K562 (cell line): ENCODE results near the gene ARL6IP6. TPM values are rescaled to one million over a fixed set of nuclear protein-coding genes. Genes with fewer than 3 reads are reported as not detected.

ENCODE experiments used
- ATAC-seq: fragments of 200-7000 bp; cut with Tn5 transposase; 3 replicates; pipeline ENCODE4 v1.9.1; 2020; ENCODE audit warnings: moderate library complexity
- BruUV-seq: library from RNA; stranded (reverse); fragments of 400-500 nt; replicated peaks from 2 replicates; lab custom pipeline; 2021; lab: Mats Ljungman, UMichigan
- CTCF ChIA-PET: fragments of 300-600 bp; formaldehyde crosslinking; extraction: SDS; loops from one replicate; lab custom pipeline; 2021; ENCODE audit warnings: low intra/inter-chr PET ratio; lab: Yijun Ruan, JAX
- POLR2A ChIA-PET: fragments of 300-600, 350-650 bp; sonication (Branson Sonifier 250); formaldehyde crosslinking; extraction: SDS; loops from one replicate; lab custom pipeline; 2021; ENCODE audit warnings: antibody characterized with exemption, inconsistent platforms; lab: Yijun Ruan, JAX
- DNase-seq, 4 experiments: peaks; one replicate each; pipeline versions ENCODE4 v3.0.0 to v3.0.0-alpha.2; 2011 to 2018; ENCODE audit warnings: low spot score in 3 of 4, mixed read lengths in 3 of 4; ENCODE audit errors: extremely low read depth in 1 of 4
- FAIRE-seq: peaks from 2 replicates; lab custom pipeline; 2011; peaks lifted over from hg19 to GRCh38; lab: Jason Lieb, UNC
- H2AFZ ChIP-seq: 2 replicates; pipeline ENCODE4 v1.6.0; 2011; ENCODE audit warnings: low read depth, low read length, control low read depth, inconsistent platforms
- H3K27ac ChIP-seq: fragments of 200-600 bp; 3 replicates; pipeline ENCODE4 v1.8.0; 2011; ENCODE audit warnings: low read depth, mild to moderate bottlenecking, control low read depth, inconsistent platforms, low read length, moderate library complexity, mixed read lengths; ENCODE audit errors: extremely low read depth
- H3K27me3 ChIP-seq, 2 experiments: fragments of 300-600 bp in 1 of 2; 2 replicates in 1 of 2; 3 replicates in 1 of 2; pipeline versions ENCODE4 v1.6.0 to v1.8.0; 2011; ENCODE audit warnings: inconsistent platforms in 2 of 2, low read length in 2 of 2, mild to moderate bottlenecking in 1 of 2, mixed read lengths in 1 of 2, moderate library complexity in 1 of 2; ENCODE audit not compliant: control insufficient read depth in 2 of 2, insufficient read depth in 2 of 2
- H3K36me3 ChIP-seq: fragments of 300-600 bp; 3 replicates; pipeline ENCODE4 v1.8.0; 2011; ENCODE audit warnings: mild to moderate bottlenecking, low read length, inconsistent platforms; ENCODE audit not compliant: control insufficient read depth, insufficient read depth
- H3K4me1 ChIP-seq, 2 experiments: fragments of 200-600 bp in 1 of 2; replicated peaks in 1 of 2; 2 replicates in 1 of 2; 3 replicates in 1 of 2; pipeline versions ENCODE4 v1.5.1 to v1.8.0; 2011; ENCODE audit warnings: inconsistent platforms in 2 of 2, low read length in 2 of 2, mild to moderate bottlenecking in 1 of 2, mixed read lengths in 1 of 2, moderate library complexity in 1 of 2; ENCODE audit not compliant: control insufficient read depth in 2 of 2, insufficient read depth in 2 of 2
- H3K4me2 ChIP-seq: 2 replicates; pipeline ENCODE4 v1.6.1; 2011; ENCODE audit warnings: low read length, control low read depth, inconsistent platforms, mixed read lengths; ENCODE audit not compliant: insufficient read depth
- H3K4me3 ChIP-seq: fragments of 200-600 bp; sonication (generic), shearing (Covaris generic); 2 replicates; pipeline ENCODE4 v1.5.1; 2016; ENCODE audit warnings: control low read depth, inconsistent platforms
- H3K79me2 ChIP-seq: fragments of 200-600 bp; 3 replicates; pipeline ENCODE4 v1.8.0; 2011; ENCODE audit warnings: low read length, inconsistent platforms; ENCODE audit not compliant: control insufficient read depth, insufficient read depth
- H3K9ac ChIP-seq, 2 experiments: 2 replicates each; pipeline versions ENCODE4 v1.6.0 to v1.6.1; 2011; ENCODE audit warnings: low read depth in 2 of 2, low read length in 2 of 2, control low read depth in 1 of 2, inconsistent platforms in 1 of 2, mild to moderate bottlenecking in 1 of 2, mixed read lengths in 1 of 2; ENCODE audit not compliant: insufficient read depth in 1 of 2
- H3K9me1 ChIP-seq: one replicate; pipeline ENCODE4 v1.6.0; 2011; ENCODE audit warnings: inconsistent platforms, mild to moderate bottlenecking, low read length, moderate library complexity; ENCODE audit not compliant: control insufficient read depth, insufficient read depth
- H3K9me3 ChIP-seq: replicated peaks from 2 replicates; pipeline ENCODE4 v1.5.1; 2011; ENCODE audit warnings: low read depth, low read length, inconsistent platforms; ENCODE audit not compliant: control insufficient read depth, insufficient read depth
- H4K20me1 ChIP-seq: replicated peaks from 2 replicates; pipeline ENCODE4 v1.6.1; 2011; ENCODE audit warnings: low read length, inconsistent platforms, mixed read lengths; ENCODE audit not compliant: control insufficient read depth, insufficient read depth
- ARID1B ChIP-seq: fragments of 450-650 bp; IDR thresholded peaks from 2 replicates; pipeline ENCODE4 v1.6.1; 2016; ENCODE audit warnings: antibody characterized with exemption, mild to moderate bottlenecking, inconsistent platforms
- BACH1 ChIP-seq: fragments of 200-800 bp; sonication (Bioruptor generic); IDR thresholded peaks from 2 replicates; pipeline ENCODE4 v1.6.1; 2016; ENCODE audit warnings: missing genetic modification characterization, missing compliant biosample characterization
- BRD9 ChIP-seq: fragments of 450-650 bp; IDR thresholded peaks from 2 replicates; pipeline ENCODE4 v1.6.1; 2018; ENCODE audit warnings: low read depth; ENCODE audit not compliant: partially characterized antibody
- CXXC5 ChIP-seq: fragments of 250-450 bp; sonication (Bioruptor Pico); IDR thresholded peaks from 2 replicates; pipeline ENCODE4 v1.8.0; 2022; ENCODE audit warnings: inconsistent platforms, mild to moderate bottlenecking, moderate library complexity
- FOSL1 ChIP-seq: fragments of 200-800 bp; sonication (Bioruptor generic); conservative IDR thresholded peaks from 2 replicates; pipeline ENCODE4 v1.6.1; 2016; ENCODE audit warnings: missing genetic modification characterization, missing compliant biosample characterization
- LEF1 ChIP-seq: fragments of 450-650 bp; IDR thresholded peaks from 2 replicates; pipeline ENCODE4 v1.6.1; 2016; ENCODE audit warnings: mild to moderate bottlenecking
- RAD51 ChIP-seq: fragments of 450-650 bp; IDR thresholded peaks from 2 replicates; pipeline ENCODE4 v1.7.1; 2016; ENCODE audit warnings: low read depth, mild to moderate bottlenecking, borderline replicate concordance
- SIN3A ChIP-seq, 2 experiments: fragments of 150-350 bp in 1 of 2; IDR thresholded peaks; 2 replicates each; pipeline ENCODE4 v1.6.1; 2011 to 2016; ENCODE audit warnings: borderline replicate concordance in 2 of 2, low read depth in 2 of 2, low read length in 2 of 2, mild to moderate bottlenecking in 2 of 2, moderate library complexity in 2 of 2; ENCODE audit not compliant: control insufficient read depth in 1 of 2
- STAT5B ChIP-seq: fragments of 250-450 bp; sonication (Bioruptor Pico); IDR thresholded peaks from 2 replicates; pipeline ENCODE4 v1.8.0; 2021; ENCODE audit warnings: mild to moderate bottlenecking, inconsistent platforms
- THRAP3 ChIP-seq: fragments of 450-650 bp; IDR thresholded peaks from 2 replicates; pipeline ENCODE4 v1.6.1; 2016; ENCODE audit warnings: mild to moderate bottlenecking, inconsistent platforms, borderline replicate concordance
- XRCC5 ChIP-seq: fragments of 200-400 bp; formaldehyde crosslinking; IDR thresholded peaks from 2 replicates; pipeline ENCODE4 v1.6.1; 2017; ENCODE audit warnings: low read depth, mild to moderate bottlenecking, low read length
- ZNF133 ChIP-seq: fragments of 250-450 bp; sonication (Bioruptor Pico); IDR thresholded peaks from 2 replicates; pipeline ENCODE4 v1.4.0; 2020; ENCODE audit warnings: mild to moderate bottlenecking
- ZNF253 ChIP-seq: fragments of 250-450 bp; sonication (Bioruptor Pico); conservative IDR thresholded peaks from 2 replicates; pipeline ENCODE4 v1.6.1; 2021; ENCODE audit warnings: mild to moderate bottlenecking
- ZNF3 ChIP-seq: fragments of 250-450 bp; sonication (Bioruptor Pico); IDR thresholded peaks from 2 replicates; pipeline ENCODE4 v1.5.0; 2021; ENCODE audit warnings: mild to moderate bottlenecking, moderate library complexity
- WGBS: fragments of 100-300 bp; shearing (Covaris generic); methylation state at CpG from one replicate; pipeline ENCODE4 v1.1.6; 2016; ENCODE audit warnings: low coverage, mixed read lengths; ENCODE audit not compliant: insufficient coverage; ENCODE audit errors: missing lambda C conversion rate; 5-methylcytosine and 5-hydroxymethylcytosine counted together
- in situ Hi-C: fragments of 300-500 bp; cut with MboI; formaldehyde crosslinking; loops from 4 replicates; pipeline ENCODE4 v1.15.0; 2018; ENCODE audit warnings: inconsistent platforms, mixed read lengths
- intact Hi-C: fragments of 100-400 bp; cut with micrococcal nuclease; formaldehyde crosslinking; loops from 2 replicates; pipeline ENCODE4 v1.14.2; 2022
- polyA plus RNA-seq, 8 experiments: library from polyadenylated mRNA; depleted of rRNA in 4 of 8; stranded (reverse) in 5 of 8; unstranded in 3 of 8; fragments of >200 nt; fragmentation: Nextera tagmentation in 2 of 8; fragmentation: Illumina TruSeq in 1 of 8; extraction: Ambion mirVana in 2 of 8; extraction: Trizol in 1 of 8; gene quantifications; 2 replicates each; pipeline versions ENCODE4 v1.2.1 to v1.2.3, GENCODE V29; 2011 to 2014; ENCODE audit warnings: inconsistent platforms in 1 of 8, missing spikeins in 1 of 8
- total RNA-seq, 7 experiments: library from RNA; depleted of rRNA in 6 of 7; stranded (reverse); fragments of >200 nt in 6 of 7; fragmentation: Illumina TruSeq in 2 of 7; extraction: Trizol in 2 of 7; gene quantifications; 2 replicates each; pipeline versions ENCODE4 v1.2.1 to v1.2.3, GENCODE V29; 2011 to 2021; ENCODE audit warnings: low replicate concordance in 1 of 7
- TF ChIP-seq, protein P1 (sequence below), 2 experiments: fragments of 450-650 bp in 1 of 2; IDR thresholded peaks; 2 replicates each; pipeline ENCODE4 v1.6.1; 2011 to 2017; ENCODE audit warnings: low read depth in 2 of 2, antibody characterized with exemption in 1 of 2, borderline replicate concordance in 1 of 2, low read length in 1 of 2, mild to moderate bottlenecking in 1 of 2, mixed read lengths in 1 of 2; ENCODE audit not compliant: control insufficient read depth in 1 of 2
- TF ChIP-seq, protein P2 (sequence below): IDR thresholded peaks from 2 replicates; pipeline ENCODE4 v1.6.1; 2011; ENCODE audit warnings: borderline replicate concordance, low read depth, mild to moderate bottlenecking, moderate library complexity, low read length; ENCODE audit not compliant: insufficient read depth, poor library complexity, severe bottlenecking

Gene ARL6IP6
- total and polyA plus RNA-seq, 9 of the 15 experiments (the other 6 are each of a cell fraction or from before 2014, with no cell fraction given): 19.2 to 98.5 (median 36.2) TPM

DNA sequence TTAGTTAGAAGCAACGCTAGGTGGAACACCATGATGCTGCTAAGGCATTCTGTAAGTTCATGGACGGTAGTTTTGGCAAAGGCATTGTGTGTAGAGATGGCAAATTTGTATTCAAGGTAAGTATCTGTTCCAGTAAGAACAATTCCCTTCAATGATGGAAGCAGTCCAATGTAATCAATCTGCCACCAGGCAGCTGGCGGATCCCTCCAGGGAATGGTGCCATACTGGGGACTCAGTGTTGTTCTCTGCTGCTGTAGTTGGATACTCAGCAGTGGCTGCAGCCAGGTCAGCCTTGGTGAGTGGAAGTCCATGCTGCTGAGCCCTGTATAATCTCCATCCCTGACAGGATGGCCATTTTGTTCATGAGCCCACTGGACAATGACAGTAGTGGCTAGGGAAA lies 62.8 kb downstream of the ARL6IP6 start:
- no peak overlapping the region for H3K9ac ChIP-seq
- FAIRE-seq (no peak), ATAC-seq (no peak), DNase-seq (no peak)
- H3K4me2 ChIP-seq: no peak overlapping the region
- no peaks in the 10 kb centered on the region for H3K9me1 ChIP-seq
- no peak overlapping the region for H3K27ac ChIP-seq
- BruUV-seq: no TSS peak
- in situ Hi-C loops: no loop called here
- no peaks in the 10 kb centered on the region for H3K36me3 ChIP-seq
- 8% methylated on average over 3 of the region's 3 CpGs for WGBS
- H3K27me3 ChIP-seq: no peaks in the 10 kb centered on the region
- H3K4me1 ChIP-seq: no peaks in the 10 kb centered on the region
- no peaks in the 10 kb centered on the region for H4K20me1 ChIP-seq
- H3K9me3 ChIP-seq: no peaks in the 10 kb centered on the region
- H3K4me3 ChIP-seq: no peak overlapping the region
- H2AFZ ChIP-seq: no peak overlapping the region
- POLR2A ChIA-PET: no interaction called here
- intact Hi-C loops: no loop called here
- CTCF ChIA-PET: no interaction called here
- no peaks in the 10 kb centered on the region for H3K79me2 ChIP-seq
- TF ChIP-seq RAD51 (no peak), BRD9 (no peak), FOSL1 (tag) (no peak), ZNF3 (no peak), CXXC5 (CRISPR knock-in tag) (no peak), STAT5B (no peak), LEF1 (no peak), BACH1 (tag) (no peak), ARID1B (no peak), ZNF133 (no peak), THRAP3 (no peak), ZNF253 (CRISPR knock-in tag) (no peak), XRCC5 (no peak), SIN3A (IDR thresholded peaks at IDR 0.05; ENCODE audit: borderline replicate concordance in 2 of 2, control insufficient read depth in 1 of 2, low read depth in 2 of 2, low read length in 2 of 2) (no peak)
- TF ChIP-seq, protein P1, sequence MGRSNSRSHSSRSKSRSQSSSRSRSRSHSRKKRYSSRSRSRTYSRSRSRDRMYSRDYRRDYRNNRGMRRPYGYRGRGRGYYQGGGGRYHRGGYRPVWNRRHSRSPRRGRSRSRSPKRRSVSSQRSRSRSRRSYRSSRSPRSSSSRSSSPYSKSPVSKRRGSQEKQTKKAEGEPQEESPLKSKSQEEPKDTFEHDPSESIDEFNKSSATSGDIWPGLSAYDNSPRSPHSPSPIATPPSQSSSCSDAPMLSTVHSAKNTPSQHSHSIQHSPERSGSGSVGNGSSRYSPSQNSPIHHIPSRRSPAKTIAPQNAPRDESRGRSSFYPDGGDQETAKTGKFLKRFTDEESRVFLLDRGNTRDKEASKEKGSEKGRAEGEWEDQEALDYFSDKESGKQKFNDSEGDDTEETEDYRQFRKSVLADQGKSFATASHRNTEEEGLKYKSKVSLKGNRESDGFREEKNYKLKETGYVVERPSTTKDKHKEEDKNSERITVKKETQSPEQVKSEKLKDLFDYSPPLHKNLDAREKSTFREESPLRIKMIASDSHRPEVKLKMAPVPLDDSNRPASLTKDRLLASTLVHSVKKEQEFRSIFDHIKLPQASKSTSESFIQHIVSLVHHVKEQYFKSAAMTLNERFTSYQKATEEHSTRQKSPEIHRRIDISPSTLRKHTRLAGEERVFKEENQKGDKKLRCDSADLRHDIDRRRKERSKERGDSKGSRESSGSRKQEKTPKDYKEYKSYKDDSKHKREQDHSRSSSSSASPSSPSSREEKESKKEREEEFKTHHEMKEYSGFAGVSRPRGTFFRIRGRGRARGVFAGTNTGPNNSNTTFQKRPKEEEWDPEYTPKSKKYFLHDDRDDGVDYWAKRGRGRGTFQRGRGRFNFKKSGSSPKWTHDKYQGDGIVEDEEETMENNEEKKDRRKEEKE (IDR thresholded peaks at IDR 0.05; ENCODE audit: borderline replicate concordance in 1 of 2, control insufficient read depth in 1 of 2, low read depth in 2 of 2, low read length in 1 of 2): no peak
- TF ChIP-seq, protein P2, sequence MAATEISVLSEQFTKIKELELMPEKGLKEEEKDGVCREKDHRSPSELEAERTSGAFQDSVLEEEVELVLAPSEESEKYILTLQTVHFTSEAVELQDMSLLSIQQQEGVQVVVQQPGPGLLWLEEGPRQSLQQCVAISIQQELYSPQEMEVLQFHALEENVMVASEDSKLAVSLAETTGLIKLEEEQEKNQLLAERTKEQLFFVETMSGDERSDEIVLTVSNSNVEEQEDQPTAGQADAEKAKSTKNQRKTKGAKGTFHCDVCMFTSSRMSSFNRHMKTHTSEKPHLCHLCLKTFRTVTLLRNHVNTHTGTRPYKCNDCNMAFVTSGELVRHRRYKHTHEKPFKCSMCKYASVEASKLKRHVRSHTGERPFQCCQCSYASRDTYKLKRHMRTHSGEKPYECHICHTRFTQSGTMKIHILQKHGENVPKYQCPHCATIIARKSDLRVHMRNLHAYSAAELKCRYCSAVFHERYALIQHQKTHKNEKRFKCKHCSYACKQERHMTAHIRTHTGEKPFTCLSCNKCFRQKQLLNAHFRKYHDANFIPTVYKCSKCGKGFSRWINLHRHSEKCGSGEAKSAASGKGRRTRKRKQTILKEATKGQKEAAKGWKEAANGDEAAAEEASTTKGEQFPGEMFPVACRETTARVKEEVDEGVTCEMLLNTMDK: no peak
